GM18499 (cell line): Measurements from ENCODE around the gene TRAF1.
A peak's percentile ranks its signal among the peaks of the same experiment; 100 is the strongest.

ENCODE experiments used
- ATAC-seq: cut with Tn5 transposase; IDR thresholded peaks from one replicate; pipeline ENCODE4 v1.9.1; 2021; ENCODE audit warnings: moderate number of reproducible peaks; ENCODE audit not compliant: insufficient read depth, unreplicated experiment

Gene TRAF1

DNA sequence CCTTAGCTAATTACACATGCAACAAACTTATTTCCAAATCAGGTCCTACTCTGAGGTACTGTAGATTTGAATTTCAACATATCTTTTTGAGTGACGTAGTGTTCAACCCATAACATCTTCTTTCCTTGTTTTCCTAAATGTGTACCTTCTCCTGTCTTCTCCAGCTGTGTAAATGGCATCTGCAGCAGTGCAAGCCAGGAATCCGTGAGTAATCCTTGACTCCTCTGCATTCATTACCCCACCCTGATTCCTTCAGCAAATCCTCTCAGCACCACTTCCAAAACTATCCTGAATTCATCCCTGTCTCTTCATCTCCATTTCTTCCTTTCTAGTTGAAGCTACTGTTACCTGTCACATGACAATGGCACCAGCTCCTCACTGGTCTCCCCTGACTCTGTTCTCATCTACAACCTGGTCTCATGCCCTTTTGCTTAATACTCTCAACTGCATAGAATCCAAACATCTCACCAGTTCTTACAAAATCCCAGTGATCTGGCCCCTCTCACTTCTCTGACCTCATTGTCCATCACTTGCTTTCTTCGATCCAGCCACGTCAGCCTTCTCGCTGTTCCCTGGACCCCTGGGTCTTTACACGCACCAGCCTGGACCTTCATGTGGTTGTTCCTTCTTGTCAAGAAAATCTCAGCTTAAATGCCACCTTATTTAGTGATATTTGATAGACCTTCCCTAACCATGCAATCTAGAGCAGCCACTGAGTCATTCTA is 14.6 kb upstream of the TRAF1 start:
- ATAC-seq, result no peak

DNA sequence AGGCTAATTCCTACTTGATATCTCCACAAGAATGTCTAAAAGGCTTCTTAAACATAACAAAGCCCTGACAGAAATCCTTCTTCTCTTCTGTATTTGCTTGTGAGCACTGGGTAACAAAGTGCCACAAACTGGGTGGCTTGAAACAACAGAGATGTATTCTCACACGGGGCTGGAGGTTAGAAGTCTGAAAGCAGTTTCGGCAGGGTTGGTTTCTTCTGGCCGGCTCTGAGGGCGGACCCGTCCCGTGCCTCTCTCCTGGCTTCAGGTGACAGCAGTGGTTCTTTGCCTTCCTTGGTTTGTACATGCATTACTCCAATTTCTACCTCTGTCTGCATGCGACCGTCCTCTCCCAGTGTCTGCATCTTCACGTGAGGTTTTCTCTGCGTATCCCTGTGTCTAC is 14.0 kb upstream of the TRAF1 start:
- no peak for ATAC-seq

GRCh38 chr9:120938851-120939250 is 12.3 kb upstream of the TRAF1 start:
- no peak for ATAC-seq

GRCh38 chr9:120937596-120937995 is 11.0 kb upstream of the TRAF1 start:
- ATAC-seq, result no peak

DNA sequence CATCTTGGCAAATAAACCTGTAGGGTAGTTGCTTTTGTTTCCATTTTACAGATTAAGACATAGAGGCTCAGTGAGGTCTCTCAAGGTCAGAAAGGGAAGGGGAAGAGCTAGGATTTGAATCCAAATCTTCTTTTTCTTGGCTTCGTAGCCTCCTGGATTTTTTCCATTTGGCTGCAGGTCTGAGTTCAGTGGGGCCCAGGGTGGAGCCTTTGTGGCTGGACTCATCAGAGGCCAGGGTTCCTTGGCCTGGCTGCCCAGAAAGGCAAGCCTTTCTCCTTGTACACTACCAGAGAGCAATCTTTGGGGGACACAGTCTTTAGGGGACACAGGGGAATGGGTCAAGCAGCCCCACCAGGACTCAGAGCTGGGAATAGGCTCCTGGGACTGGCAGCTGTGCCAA is 10.5 kb upstream of the TRAF1 start:
- no peak for ATAC-seq

GRCh38 chr9:120936764-120937122 is 10.1 kb upstream of the TRAF1 start:
- no peak for ATAC-seq

- ATAC-seq, result no peak
Measured at GRCh38 chr9:120936011-120936763, 9.6 kb upstream of the TRAF1 start.

- no peak for ATAC-seq
Measured at GRCh38 chr9:120935383-120935857, 8.8 kb upstream of the TRAF1 start.

GRCh38 chr9:120934281-120934680 is 7.7 kb upstream of the TRAF1 start:
- no peak for ATAC-seq

DNA sequence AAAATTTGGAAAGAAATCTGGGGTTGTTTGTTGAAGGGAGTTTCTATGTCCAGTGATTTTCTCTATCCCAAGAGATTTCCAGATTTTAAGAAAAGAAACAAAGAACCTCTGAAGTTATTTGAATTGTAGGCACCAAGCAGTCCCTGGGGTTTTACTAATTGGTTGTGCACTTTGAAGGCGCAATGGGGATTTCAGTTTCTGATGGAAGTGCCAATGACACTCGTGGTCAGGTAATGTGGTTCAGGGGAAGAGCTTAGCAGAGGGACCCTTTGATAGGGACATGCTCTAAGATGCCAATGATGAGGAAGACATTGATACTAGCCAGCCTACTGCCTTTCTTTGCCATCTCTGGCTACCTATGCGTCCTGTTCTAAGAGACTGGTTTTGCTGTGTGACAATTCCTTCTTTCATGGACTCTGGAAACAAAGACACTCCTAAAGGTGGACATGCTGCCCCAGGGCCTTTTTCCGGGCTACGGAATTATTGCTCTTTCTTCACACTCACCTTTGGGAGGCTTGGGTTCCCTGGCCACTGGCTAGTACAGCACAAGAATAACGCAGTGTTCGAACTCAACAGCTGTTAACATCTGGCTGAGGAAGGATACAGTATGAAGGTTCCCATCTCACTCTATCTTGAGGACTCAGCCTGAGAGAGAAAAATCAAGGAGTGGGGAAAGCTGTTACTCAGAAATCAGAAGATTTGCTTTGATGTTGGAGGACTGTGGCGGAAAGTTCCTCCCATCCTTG is 6.9 kb upstream of the TRAF1 start:
- ATAC-seq, result no peak

- no peak for ATAC-seq
Measured at GRCh38 chr9:120932086-120932823, 5.7 kb upstream of the TRAF1 start.

GRCh38 chr9:120931231-120932085 is 4.9 kb upstream of the TRAF1 start:
- peak; percentile 36 for ATAC-seq

GRCh38 chr9:120929229-120929791 is 2.7 kb upstream of the TRAF1 start:
- no peak for ATAC-seq

- no peak for ATAC-seq
Measured at GRCh38 chr9:120928483-120929228, 2.1 kb upstream of the TRAF1 start.

DNA sequence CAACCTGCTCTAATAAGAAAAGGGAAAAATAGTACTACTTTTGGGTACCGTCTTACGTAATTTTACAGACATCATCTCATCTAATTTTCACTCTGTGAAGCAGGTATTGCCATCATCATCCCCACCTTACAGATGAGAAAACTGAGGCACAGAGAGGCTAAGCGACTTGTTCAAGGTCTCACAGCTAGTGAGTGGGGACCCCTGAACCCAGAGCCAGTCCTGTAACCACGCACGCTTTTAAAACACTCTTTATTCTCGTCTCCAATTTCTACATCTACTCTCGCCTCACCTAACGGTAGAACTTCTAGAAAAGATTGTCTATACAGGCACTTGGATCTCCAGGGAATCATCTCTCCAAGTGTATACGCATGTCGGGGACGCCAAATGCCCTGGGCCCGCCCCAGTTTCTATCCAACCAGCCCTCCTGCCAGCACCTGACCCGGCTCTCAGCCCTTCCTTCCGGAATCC is 1.5 kb upstream of the TRAF1 start:
- ATAC-seq, result no peak

- no peak for ATAC-seq
Measured at GRCh38 chr9:120927269-120928014, 846 bp upstream of the TRAF1 start.

DNA sequence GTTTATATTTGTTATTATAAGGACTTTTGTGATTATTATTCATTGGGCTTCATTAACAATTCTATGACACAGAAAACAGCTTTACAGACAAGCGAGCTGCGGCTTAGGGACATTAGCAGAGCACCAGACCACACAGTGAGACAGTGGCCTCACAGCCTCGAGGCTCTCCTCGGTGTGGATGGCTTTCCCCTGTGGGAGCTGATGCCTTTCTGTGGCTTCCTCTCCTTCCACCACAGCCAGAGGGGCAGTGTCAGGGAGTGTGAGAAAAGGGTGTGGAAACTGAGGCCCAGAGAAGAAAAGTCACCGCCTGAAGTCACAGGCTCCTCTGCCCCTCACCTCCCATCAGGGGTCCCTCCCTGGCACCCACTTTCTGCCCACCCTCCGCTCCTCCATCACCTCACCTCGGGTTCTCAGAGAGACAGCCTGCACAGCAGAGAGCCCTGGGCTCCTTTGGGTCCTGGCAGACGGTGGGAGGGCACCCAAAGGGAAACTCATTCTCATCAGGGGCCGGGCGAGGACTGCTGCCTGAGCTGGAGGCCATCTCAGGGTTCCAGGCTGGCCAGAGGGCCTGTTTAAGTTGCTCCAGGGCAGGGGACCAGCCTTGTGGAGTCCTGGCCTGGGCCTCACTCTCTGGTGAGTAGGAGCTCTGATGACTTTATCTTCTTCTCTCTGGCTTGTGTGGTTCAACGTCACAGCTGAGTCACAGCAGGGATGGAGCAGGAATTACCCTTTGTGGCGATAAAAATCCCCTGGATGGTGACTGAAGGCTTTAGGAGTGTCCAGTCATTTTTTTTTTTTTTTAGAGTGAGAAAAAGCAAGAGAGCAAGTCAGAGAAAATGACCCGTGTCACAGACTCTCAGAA is 830 bp downstream of the TRAF1 start:
- peak; percentile 25 for ATAC-seq
